CD14-positive monocyte (primary cell): Measurements from ENCODE around the gene IL1RL2. TPM values are rescaled to one million over a fixed set of nuclear protein-coding genes. Genes with fewer than 3 reads are reported as not detected.

Source experiments
- DNase-seq, 3 donors: peaks; one replicate each; pipeline ENCODE4 v3.0.0-alpha.2; 2011 to 2022
- H2AFZ ChIP-seq: 2 replicates; pipeline ENCODE4 v1.6.0; 2012; ENCODE audit warnings: mild to moderate bottlenecking, low read depth, low read length, inconsistent platforms; ENCODE audit not compliant: insufficient read depth, poor library complexity, severe bottlenecking
- H3K27ac ChIP-seq, 2 donors: 1 replicate in 1 of 2; 2 replicates in 1 of 2; pipeline ENCODE4 v1.5.1; 2012 to 2013; ENCODE audit warnings: low read length in 2 of 2, control low read depth in 1 of 2, inconsistent platforms in 1 of 2, low read depth in 1 of 2, mild to moderate bottlenecking in 1 of 2
- H3K27me3 ChIP-seq, 2 donors: one replicate each; pipeline versions ENCODE4 v1.6.0 to v1.6.1; 2011 to 2013; ENCODE audit warnings: low read length in 2 of 2; ENCODE audit not compliant: control insufficient read depth in 2 of 2, insufficient read depth in 2 of 2
- H3K36me3 ChIP-seq, 2 donors: replicated peaks in 1 of 2; 1 replicate in 1 of 2; 2 replicates in 1 of 2; pipeline versions ENCODE4 v1.5.1 to v1.6.1; 2012 to 2013; ENCODE audit warnings: low read length in 2 of 2, control low read depth in 1 of 2, inconsistent platforms in 1 of 2, mild to moderate bottlenecking in 1 of 2; ENCODE audit not compliant: insufficient read depth in 2 of 2, control insufficient read depth in 1 of 2
- H3K4me1 ChIP-seq, 2 donors: 1 replicate in 1 of 2; 2 replicates in 1 of 2; pipeline versions ENCODE4 v1.5.1 to v1.6.1; 2012 to 2013; ENCODE audit warnings: low read length in 2 of 2, control low read depth in 1 of 2, inconsistent platforms in 1 of 2, mild to moderate bottlenecking in 1 of 2, moderate library complexity in 1 of 2; ENCODE audit not compliant: insufficient read depth in 2 of 2, control insufficient read depth in 1 of 2
- H3K4me2 ChIP-seq: replicated peaks from 2 replicates; pipeline ENCODE3; 2012; ENCODE audit warnings: low read length, moderate library complexity, mild to moderate bottlenecking; ENCODE audit not compliant: poor library complexity, severe bottlenecking; ENCODE audit errors: extremely low read depth
- H3K4me3 ChIP-seq, 3 experiments: fragments of 200-600 bp in 1 of 3; sonication (generic) in 1 of 3; replicated peaks in 1 of 3; 1 replicate in 2 of 3; 2 replicates in 1 of 3; pipeline ENCODE4 v1.5.1; 2011 to 2013; ENCODE audit warnings: low read length in 3 of 3, mild to moderate bottlenecking in 3 of 3, control low read depth in 2 of 3, low read depth in 2 of 3, inconsistent platforms in 1 of 3, moderate library complexity in 1 of 3
- H3K79me2 ChIP-seq: 2 replicates; pipeline ENCODE4 v1.6.0; 2012; ENCODE audit warnings: mild to moderate bottlenecking, control low read depth, inconsistent platforms, low read length, moderate library complexity; ENCODE audit not compliant: insufficient read depth
- H3K9ac ChIP-seq: 2 replicates; pipeline ENCODE4 v1.6.0; 2017; ENCODE audit warnings: low read length, mild to moderate bottlenecking; ENCODE audit not compliant: insufficient read depth, poor library complexity, severe bottlenecking
- H3K9me3 ChIP-seq, 2 donors: replicated peaks in 1 of 2; 1 replicate in 1 of 2; 2 replicates in 1 of 2; pipeline versions ENCODE4 v1.5.1 to v1.6.1; 2012 to 2013; ENCODE audit warnings: low read length in 2 of 2, control low read depth in 1 of 2; ENCODE audit not compliant: control insufficient read depth in 1 of 2, insufficient read depth in 1 of 2
- H4K20me1 ChIP-seq: 2 replicates; pipeline ENCODE4 v1.6.0; 2012; ENCODE audit warnings: mild to moderate bottlenecking, low read length, control low read depth, moderate library complexity; ENCODE audit not compliant: insufficient read depth
- H3K27ac Mint-ChIP-seq, 7 donors: one replicate each; pipeline ENCODE4 v1.8.0; 2020; ENCODE audit warnings: mild to moderate bottlenecking in 7 of 7, mixed read lengths in 7 of 7, moderate library complexity in 6 of 7, inconsistent platforms in 2 of 7
- H3K27me3 Mint-ChIP-seq, 3 donors: one replicate each; pipeline ENCODE4 v1.8.0; 2021 to 2022; ENCODE audit warnings: low read depth in 3 of 3, mild to moderate bottlenecking in 3 of 3, mixed read lengths in 3 of 3, moderate library complexity in 3 of 3, inconsistent platforms in 1 of 3
- H3K36me3 Mint-ChIP-seq, 2 donors: one replicate each; pipeline ENCODE4 v1.8.0; 2020; ENCODE audit warnings: mixed read lengths in 2 of 2, inconsistent platforms in 1 of 2, mild to moderate bottlenecking in 1 of 2
- H3K4me1 Mint-ChIP-seq: one replicate; pipeline ENCODE4 v1.8.0; 2020; ENCODE audit warnings: mild to moderate bottlenecking, mixed read lengths
- H3K4me3 Mint-ChIP-seq, 2 donors: one replicate each; pipeline ENCODE4 v1.8.0; 2020; ENCODE audit warnings: mild to moderate bottlenecking in 2 of 2, mixed read lengths in 2 of 2, moderate library complexity in 1 of 2
- H3K9me3 Mint-ChIP-seq, 7 donors: one replicate each; pipeline ENCODE4 v1.8.0; 2020 to 2022; ENCODE audit warnings: mixed read lengths in 7 of 7, mild to moderate bottlenecking in 6 of 7, moderate library complexity in 6 of 7, inconsistent platforms in 2 of 7
- CTCF ChIP-seq: fragments of 200-600 bp; IDR thresholded peaks from one replicate; pipeline ENCODE4 v1.8.0; 2022; ENCODE audit warnings: antibody characterized with exemption, mild to moderate bottlenecking
- WGBS: methylation state at CpG from one replicate; pipeline ENCODE4 v1.1.5; 2013; ENCODE audit warnings: missing lambda C conversion rate; ENCODE audit not compliant: insufficient coverage; 5-methylcytosine and 5-hydroxymethylcytosine counted together
- intact Hi-C, 2 donors: fragments of 100-400 bp; cut with micrococcal nuclease; formaldehyde crosslinking; loops; one replicate each; pipeline versions ENCODE4 v1.15.0 to v1.15.1; 2023
- polyA plus RNA-seq, 3 donors: library from polyadenylated mRNA; depleted of rRNA in 1 of 3; unstranded in 2 of 3; stranded (reverse) in 1 of 3; fragments of 300-500 nt in 2 of 3; fragments of >200 nt in 1 of 3; fragmentation: Illumina TruSeq in 2 of 3; gene quantifications; 1 replicate in 2 of 3; 2 replicates in 1 of 3; pipeline ENCODE4 v1.2.3, GENCODE V29; 2012 to 2021

Gene IL1RL2
- polyA plus RNA-seq, 3 donors, result 0.07 to 1.5 TPM; not detected in 1

GRCh38 chr2:102235042-102235473, 48.2 kb downstream of the IL1RL2 start:
- intact Hi-C loops, result loop anchor here (5.0 kb wide), 2 partner anchors 207 to 217 kb away; no protein-coding TSS in a partner anchor
- DNase-seq, result no peak
- 95% methylated on average over 14 of the region's 18 CpGs for WGBS

GRCh38 chr2:102235491-102235890, 48.7 kb downstream of the IL1RL2 start:
- Histone ChIP-seq H3K4me1 (peaks cover 15 to 20% of the 10 kb centered on the region in 2 donors), H4K20me1 (no peaks in the 10 kb centered on the region), H3K27me3 (peaks cover 3 to 14% of the 10 kb centered on the region in 2 donors), H3K9me3 (no peaks in the 10 kb centered on the region), H3K9ac (no peak overlapping the region), H3K79me2 (no peaks in the 10 kb centered on the region), H2AFZ (no peak overlapping the region), H3K27ac (no peak overlapping the region), H3K4me3 (no peak overlapping the region), H3K36me3 (no peaks in the 10 kb centered on the region), H3K4me2 (no peak overlapping the region)
- Mint-ChIP-seq H3K4me3 (no peak overlapping the region), H3K27me3 (peaks cover 28 to 41% (median 39%) of the 10 kb centered on the region in 3 donors), H3K27ac (peak overlapping the region in 3 of 7 donors; percentile 61 to 85 (median 72)), H3K9me3 (peaks cover 0 to 11% (median 0%) of the 10 kb centered on the region in 7 donors), H3K36me3 (peaks cover 4 to 6% of the 10 kb centered on the region in 2 donors), H3K4me1 (peaks cover 31% of the 10 kb centered on the region)
- DNase-seq, result peak in 2 of 3 donors; percentile 48 to 65
- 77% methylated on average over 5 of the region's 5 CpGs for WGBS
- intact Hi-C loops, result loop anchor here (5.0 kb wide), 2 partner anchors 207 to 217 kb away; no protein-coding TSS in a partner anchor
- peak; percentile 66 for TF ChIP-seq CTCF

More at GRCh38 chr2:102235042-102235473, 48.2 kb downstream of the IL1RL2 start:
- H3K27me3 ChIP-seq, result peaks cover 3 to 14% of the 10 kb centered on the region in 2 donors
- peaks cover 4 to 8% of the 10 kb centered on the region in 2 donors for H3K36me3 Mint-ChIP-seq
- H2AFZ ChIP-seq, result no peak overlapping the region
- no peaks in the 10 kb centered on the region for H3K9me3 ChIP-seq
- peaks cover 28 to 41% (median 39%) of the 10 kb centered on the region in 3 donors for H3K27me3 Mint-ChIP-seq
- TF ChIP-seq CTCF, result no peak
- H3K27ac ChIP-seq, result no peak overlapping the region
- H3K4me2 ChIP-seq, result no peak overlapping the region
- peak overlapping the region in 1 of 2 donors; percentile 35 for H3K4me3 Mint-ChIP-seq
- H3K27ac Mint-ChIP-seq, result peak overlapping the region in 3 of 7 donors; percentile 35 to 72 (median 61)
- no peaks in the 10 kb centered on the region for H4K20me1 ChIP-seq
- H3K4me3 ChIP-seq, result no peak overlapping the region
- H3K4me1 ChIP-seq, result peaks cover 11 to 16% of the 10 kb centered on the region in 2 donors
- no peaks in the 10 kb centered on the region for H3K36me3 ChIP-seq
- no peaks in the 10 kb centered on the region for H3K79me2 ChIP-seq
- peaks cover 30% of the 10 kb centered on the region for H3K4me1 Mint-ChIP-seq
- H3K9ac ChIP-seq, result no peak overlapping the region
- peaks cover 0 to 11% (median 0%) of the 10 kb centered on the region in 7 donors for H3K9me3 Mint-ChIP-seq
